CD4-positive, alpha-beta memory T cell (primary cell): ENCODE results near the gene ENPP4. TPM values are rescaled to one million over a fixed set of nuclear protein-coding genes. Genes with fewer than 3 reads are reported as not detected.
"Not testable (repeated sequence)": the region's sequence is repeated elsewhere in the genome, so short reads cannot be mapped to it uniquely, and the experiment has no call there.

Experiments used
- CTCF ChIA-PET: fragments of 350-600 bp; sonication (Branson Sonifier 250); formaldehyde crosslinking; loops from one replicate; lab custom pipeline; 2021; ENCODE audit warnings: inconsistent platforms; ENCODE audit not compliant: partially characterized antibody; lab: Charles Lee
- POLR2A ChIA-PET: fragments of 350-600 bp; sonication (Branson Sonifier 250); formaldehyde crosslinking; loops from one replicate; lab custom pipeline; 2021; ENCODE audit not compliant: partially characterized antibody; lab: Charles Lee
- DNase-seq, 5 donors: peaks; one replicate each; pipeline versions ENCODE4 v3.0.0 to v3.0.0-alpha.2; 2020 to 2022; ENCODE audit warnings: mixed read lengths in 1 of 5
- H3K27ac ChIP-seq: one replicate; pipeline ENCODE4 v1.7.0; 2013; ENCODE audit warnings: low read depth, low read length
- H3K27me3 ChIP-seq: 2 replicates; pipeline ENCODE4 v1.7.0; 2013; ENCODE audit warnings: mild to moderate bottlenecking, low read length, moderate library complexity; ENCODE audit not compliant: insufficient read depth
- H3K36me3 ChIP-seq: 2 replicates; pipeline ENCODE4 v1.7.0; 2013; ENCODE audit warnings: mild to moderate bottlenecking, low read length, moderate library complexity; ENCODE audit not compliant: insufficient read depth
- H3K4me1 ChIP-seq: 2 replicates; pipeline ENCODE4 v1.7.0; 2013; ENCODE audit warnings: mild to moderate bottlenecking, low read length, moderate library complexity; ENCODE audit not compliant: insufficient read depth
- H3K4me3 ChIP-seq, 2 donors: one replicate each; pipeline ENCODE4 v1.7.0; 2013; ENCODE audit warnings: low read length in 2 of 2, mild to moderate bottlenecking in 1 of 2
- H3K9me3 ChIP-seq, 2 donors: one replicate each; pipeline ENCODE4 v1.7.0; 2013; ENCODE audit warnings: low read length in 2 of 2, control low read depth in 1 of 2; ENCODE audit not compliant: control insufficient read depth in 1 of 2
- H3K27ac Mint-ChIP-seq, 7 donors: one replicate each; pipeline ENCODE4 v1.8.0; 2020 to 2021; ENCODE audit warnings: mixed read lengths in 7 of 7, mild to moderate bottlenecking in 6 of 7, inconsistent platforms in 3 of 7, moderate library complexity in 3 of 7
- H3K27me3 Mint-ChIP-seq, 2 donors: one replicate each; pipeline ENCODE4 v1.8.0; 2020 to 2021; ENCODE audit warnings: mixed read lengths in 2 of 2
- H3K36me3 Mint-ChIP-seq, 2 donors: one replicate each; pipeline ENCODE4 v1.8.0; 2020 to 2021; ENCODE audit warnings: mixed read lengths in 2 of 2, inconsistent platforms in 1 of 2, mild to moderate bottlenecking in 1 of 2
- H3K4me1 Mint-ChIP-seq, 4 donors: one replicate each; pipeline ENCODE4 v1.8.0; 2020 to 2021; ENCODE audit warnings: mixed read lengths in 4 of 4, mild to moderate bottlenecking in 1 of 4
- H3K4me3 Mint-ChIP-seq, 8 donors: one replicate each; pipeline ENCODE4 v1.8.0; 2020 to 2021; ENCODE audit warnings: mixed read lengths in 8 of 8, mild to moderate bottlenecking in 7 of 8, moderate library complexity in 6 of 8, inconsistent platforms in 3 of 8
- H3K9me3 Mint-ChIP-seq, 8 donors: one replicate each; pipeline ENCODE4 v1.8.0; 2020 to 2021; ENCODE audit warnings: mixed read lengths in 8 of 8, mild to moderate bottlenecking in 5 of 8, inconsistent platforms in 3 of 8, moderate library complexity in 1 of 8
- intact Hi-C: fragments of 100-400 bp; cut with micrococcal nuclease; formaldehyde crosslinking; loops from one replicate; pipeline ENCODE4 v1.15.1; 2023
- polyA plus RNA-seq, 2 donors: library from polyadenylated mRNA; unstranded; fragments of 300-500 nt; fragmentation: Illumina TruSeq; gene quantifications; one replicate each; pipeline ENCODE4 v1.2.3, GENCODE V29; 2021
- total RNA-seq, 2 experiments: library from RNA; stranded (reverse); gene quantifications; one replicate each; pipeline ENCODE4 v1.2.3, GENCODE V29; 2021

The ENPP4 gene
- total and polyA plus RNA-seq, 4 experiments from 2014 or later, result 3.2 to 11.1 (median 7.7) TPM

DNA sequence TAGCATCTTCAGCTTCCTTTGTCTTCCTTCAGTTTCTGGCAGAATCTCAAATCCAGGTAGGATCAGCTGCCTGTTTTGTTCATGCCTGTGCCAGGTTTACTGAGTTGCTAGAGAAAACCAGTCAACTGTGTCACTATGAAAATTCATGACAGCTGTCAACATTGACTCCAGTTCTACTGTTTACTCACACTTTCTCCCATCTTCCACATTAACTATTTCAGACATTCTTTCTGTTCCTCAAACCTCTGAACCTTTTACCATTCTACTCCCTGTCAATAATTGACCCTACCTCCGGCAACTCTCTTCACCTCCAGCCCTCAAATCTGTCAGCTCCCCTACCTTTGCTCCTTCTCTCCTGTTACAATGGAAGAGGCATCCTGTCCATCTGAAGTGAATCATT, 8.5 kb downstream of the ENPP4 start:
- Histone ChIP-seq H3K4me1 (no peaks in the 10 kb centered on the region), H3K36me3 (no peaks in the 10 kb centered on the region), H3K4me3 (no peak overlapping the region), H3K27ac (no peak overlapping the region), H3K27me3 (no peaks in the 10 kb centered on the region), H3K9me3 (no peaks in the 10 kb centered on the region)
- no peak for DNase-seq
- intact Hi-C loops, result loop anchor here (1.0 kb wide), 1 partner anchor 8 kb away; no protein-coding TSS in a partner anchor
- H3K27me3 Mint-ChIP-seq, result no peaks in the 10 kb centered on the region
- ChIA-PET POLR2A (interaction anchor here (1.5 kb wide), 1 partner anchor 8 kb away, joined by 10 read pairs; the partner anchor contains the start of gene ENPP4), CTCF (interaction anchor here (0.5 to 1.5 kb wide), 3 partner anchors 9 to 102 kb away, joined by 3 to 9 read pairs (median 4); partner anchors contain the start of gene ENPP4)
- H3K36me3 Mint-ChIP-seq, result peaks cover 5 to 29% of the 10 kb centered on the region in 2 donors
- H3K4me1 Mint-ChIP-seq, result peaks cover 17 to 49% (median 27%) of the 10 kb centered on the region in 4 donors
- no peaks in the 10 kb centered on the region for H3K9me3 Mint-ChIP-seq
- H3K27ac Mint-ChIP-seq, result peak overlapping the region in 2 of 7 donors; percentile 35 to 80
- peak overlapping the region in 1 of 8 donors; percentile 40 for H3K4me3 Mint-ChIP-seq

DNA sequence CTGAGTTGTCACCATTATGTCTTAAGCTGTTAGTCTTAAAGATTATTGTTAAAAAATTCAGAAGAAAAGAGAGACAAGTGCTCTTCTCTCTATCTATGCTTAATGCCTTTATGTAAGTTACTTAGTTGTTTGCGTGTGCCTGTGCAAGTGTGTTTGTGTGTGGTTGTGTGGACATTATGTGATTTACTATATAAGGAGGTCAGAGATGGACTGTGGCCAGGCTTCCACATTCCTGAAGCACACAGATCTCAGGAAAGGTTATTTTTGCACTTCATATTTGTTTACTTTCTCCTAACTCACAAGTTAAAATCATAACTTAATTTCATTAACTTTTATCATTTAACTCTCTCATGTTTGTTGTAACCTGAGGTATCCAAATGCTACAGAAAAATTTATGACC, 14.5 kb downstream of the ENPP4 start:
- intact Hi-C loops, result no loop called here
- Histone ChIP-seq H3K27ac (no peak overlapping the region), H3K4me3 (no peak overlapping the region), H3K36me3 (no peaks in the 10 kb centered on the region), H3K9me3 (no peaks in the 10 kb centered on the region), H3K27me3 (no peaks in the 10 kb centered on the region), H3K4me1 (no peaks in the 10 kb centered on the region)
- Mint-ChIP-seq H3K27ac (no peak overlapping the region), H3K36me3 (peaks cover 5 to 33% of the 10 kb centered on the region in 2 donors), H3K27me3 (no peaks in the 10 kb centered on the region), H3K4me1 (peaks cover 0 to 4% (median under 1%) of the 10 kb centered on the region in 4 donors), H3K9me3 (no peaks in the 10 kb centered on the region), H3K4me3 (no peak overlapping the region)
- POLR2A ChIA-PET, result no interaction called here
- no peak for DNase-seq
- CTCF ChIA-PET, result no interaction called here

GRCh38 chr6:46149066-46149465, 19.3 kb downstream of the ENPP4 start:
- H3K4me3 Mint-ChIP-seq, H3K27me3 ChIP-seq, H3K36me3 ChIP-seq, H3K27me3 Mint-ChIP-seq, H3K4me1 ChIP-seq, H3K9me3 ChIP-seq, H3K27ac ChIP-seq, DNase-seq, H3K27ac Mint-ChIP-seq, CTCF ChIA-PET, H3K4me1 Mint-ChIP-seq, H3K4me3 ChIP-seq, intact Hi-C loops, H3K36me3 Mint-ChIP-seq, POLR2A ChIA-PET, H3K9me3 Mint-ChIP-seq: not testable (repeated sequence)

DNA sequence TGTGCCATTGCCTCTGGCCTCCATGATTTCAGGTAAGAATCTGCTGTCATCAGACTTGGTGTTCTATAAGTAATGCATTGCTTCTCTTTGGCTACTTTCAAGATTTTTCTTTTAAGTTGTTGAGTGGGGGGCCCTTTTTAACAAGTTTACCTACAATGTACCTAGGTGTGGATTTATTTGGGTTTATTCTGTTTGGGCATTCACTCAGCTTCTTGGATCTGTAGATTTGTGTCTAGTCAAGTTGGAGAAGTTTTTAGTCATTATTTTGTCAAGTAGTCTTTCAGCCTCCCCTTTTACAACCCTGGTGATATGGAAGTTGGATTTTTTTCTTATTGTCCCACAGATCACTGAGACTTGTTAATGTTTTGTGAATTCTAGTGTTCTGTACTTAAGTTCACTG, 26.9 kb downstream of the ENPP4 start:
- H3K27me3 ChIP-seq, result no peaks in the 10 kb centered on the region
- H3K36me3 Mint-ChIP-seq, result no peaks in the 10 kb centered on the region
- intact Hi-C loops, result no loop called here
- H3K9me3 ChIP-seq, result no peaks in the 10 kb centered on the region
- CTCF ChIA-PET, result no interaction called here
- H3K36me3 ChIP-seq, result no peaks in the 10 kb centered on the region
- H3K27ac Mint-ChIP-seq, result no peak overlapping the region
- POLR2A ChIA-PET, result no interaction called here
- no peak overlapping the region for H3K4me3 Mint-ChIP-seq
- H3K4me1 Mint-ChIP-seq, result no peaks in the 10 kb centered on the region
- no peaks in the 10 kb centered on the region for H3K4me1 ChIP-seq
- no peak overlapping the region for H3K4me3 ChIP-seq
- no peak for DNase-seq
- H3K27me3 Mint-ChIP-seq, result peaks cover 3 to 7% of the 10 kb centered on the region in 2 donors
- H3K27ac ChIP-seq, result no peak overlapping the region
- H3K9me3 Mint-ChIP-seq, result peaks cover 0 to 2% (median 0%) of the 10 kb centered on the region in 8 donors

- peaks cover 0 to 2% of the 10 kb centered on the region in 2 donors for H3K36me3 Mint-ChIP-seq
- no peaks in the 10 kb centered on the region for H3K4me1 Mint-ChIP-seq
- ChIA-PET CTCF (no interaction called here), POLR2A (no interaction called here)
- H3K4me1 ChIP-seq, result no peaks in the 10 kb centered on the region
- H3K27ac ChIP-seq, result no peak overlapping the region
- H3K36me3 ChIP-seq, result no peaks in the 10 kb centered on the region
- H3K9me3 ChIP-seq, result no peaks in the 10 kb centered on the region
- peaks cover 0 to 1% (median 0%) of the 10 kb centered on the region in 8 donors for H3K9me3 Mint-ChIP-seq
- no peak overlapping the region for H3K4me3 Mint-ChIP-seq
- no peak for DNase-seq
- H3K27ac Mint-ChIP-seq, result no peak overlapping the region
- H3K4me3 ChIP-seq, result no peak overlapping the region
- intact Hi-C loops, result no loop called here
- no peaks in the 10 kb centered on the region for H3K27me3 ChIP-seq
- H3K27me3 Mint-ChIP-seq, result peaks cover 7% of the 10 kb centered on the region in 2 donors
Observed at GRCh38 chr6:46159229-46159628, 29.4 kb downstream of the ENPP4 start.

DNA sequence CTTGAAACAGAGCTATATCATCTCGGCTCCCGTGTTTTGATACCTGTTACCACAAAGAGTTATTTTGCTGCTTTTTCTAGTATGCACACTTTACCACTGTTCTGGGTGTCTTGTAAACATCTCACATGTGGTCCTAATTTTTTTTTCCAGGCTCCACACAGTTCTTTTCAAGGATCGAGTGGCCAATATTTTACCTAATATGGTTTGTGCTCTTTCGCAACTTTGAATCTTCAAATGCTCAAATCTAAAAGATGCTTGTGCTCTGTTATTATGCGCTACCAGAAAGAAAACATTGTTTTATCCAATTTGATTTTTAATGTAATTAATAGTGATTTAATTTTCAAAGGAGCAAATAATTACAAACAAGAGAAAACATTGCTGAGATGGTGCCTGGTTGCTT, 30.3 kb downstream of the ENPP4 start:
- Mint-ChIP-seq H3K4me3 (no peak overlapping the region), H3K27ac (no peak overlapping the region), H3K9me3 (no peaks in the 10 kb centered on the region), H3K36me3 (peaks cover 0 to 2% of the 10 kb centered on the region in 2 donors), H3K27me3 (peaks cover 7 to 9% of the 10 kb centered on the region in 2 donors), H3K4me1 (no peaks in the 10 kb centered on the region)
- DNase-seq, result no peak
- intact Hi-C loops, result no loop called here
- Histone ChIP-seq H3K27me3 (no peaks in the 10 kb centered on the region), H3K36me3 (no peaks in the 10 kb centered on the region), H3K4me3 (no peak overlapping the region), H3K27ac (no peak overlapping the region), H3K4me1 (no peaks in the 10 kb centered on the region), H3K9me3 (no peaks in the 10 kb centered on the region)
- ChIA-PET POLR2A (no interaction called here), CTCF (no interaction called here)

- DNase-seq, result peak; percentile 53 to 78 (median 61)
- CTCF ChIA-PET, result interaction anchor here (0.6 kb wide), 1 partner anchor 434 kb away, joined by 3 read pairs; no protein-coding TSS in a partner anchor
- H3K27ac ChIP-seq, result no peak within 1 kb of the TSS
- H3K36me3 ChIP-seq, result no peaks in the 10 kb centered on the region
- no peaks in the 10 kb centered on the region for H3K27me3 ChIP-seq
- H3K4me1 ChIP-seq, result peaks cover 11% of the 10 kb centered on the region
- Mint-ChIP-seq H3K27me3 (peaks cover 9 to 28% of the 10 kb centered on the region in 2 donors), H3K27ac (peak within 1 kb of the TSS in 6 of 7 donors; percentile 1 to 69 (median 52)), H3K4me3 (peak within 1 kb of the TSS; percentile 78 to 87 (median 86)), H3K36me3 (no peaks in the 10 kb centered on the region), H3K9me3 (no peaks in the 10 kb centered on the region), H3K4me1 (peaks cover 11 to 31% (median 20%) of the 10 kb centered on the region in 4 donors)
- no peaks in the 10 kb centered on the region for H3K9me3 ChIP-seq
- peak within 1 kb of the TSS in 1 of 2 donors; percentile 51 for H3K4me3 ChIP-seq
- POLR2A ChIA-PET, result interaction anchor here (1.0 to 1.5 kb wide), 2 partner anchors 27 to 41 kb away, joined by 4 to 10 read pairs; partner anchors contain the start of gene ENPP4
- intact Hi-C loops, result loop anchor here (2.0 kb wide), 1 partner anchor 42 kb away; the partner anchor contains the start of gene ENPP4
Observed at GRCh38 chr6:46170357-46171289, 40.8 kb downstream of the ENPP4 start, which contains the start of gene ENPP5. Gene ENPP5, minus strand, starts transcription at chr6:46170980. Its CDS starts 2,718 bp downstream, at chr6:46168262.
